CD4-positive, alpha-beta T cell (primary cell): ENCODE measurements around the gene MGME1. TPM values are rescaled to one million over a fixed set of nuclear protein-coding genes. Genes with fewer than 3 reads are reported as not detected.

Source experiments
- ATAC-seq: fragments of 200-7000 bp; cut with Tn5 transposase; one replicate; pipeline ENCODE4 v1.10.0; 2022; ENCODE audit warnings: mild to moderate bottlenecking; ENCODE audit not compliant: poor library complexity
- CTCF ChIA-PET: fragments of 350-600 bp; sonication (Branson Sonifier 250); formaldehyde crosslinking; loops from one replicate; lab custom pipeline; 2021; ENCODE audit warnings: antibody characterized with exemption, inconsistent platforms; lab: Charles Lee
- POLR2A ChIA-PET: fragments of 350-600 bp; sonication (Branson Sonifier 250); formaldehyde crosslinking; loops from one replicate; lab custom pipeline; 2021; ENCODE audit warnings: antibody characterized with exemption, inconsistent platforms; lab: Charles Lee
- DNase-seq, 14 experiments: peaks; one replicate each; pipeline ENCODE4 v3.0.0-alpha.2; 2013 to 2020; ENCODE audit warnings: mixed read lengths in 2 of 14
- H3K27ac ChIP-seq, 2 donors: one replicate each; pipeline versions ENCODE4 v1.5.1 to v1.7.0; 2013; ENCODE audit warnings: low read length in 2 of 2, low read depth in 1 of 2, mild to moderate bottlenecking in 1 of 2
- H3K27me3 ChIP-seq, 2 experiments: 1 replicate in 1 of 2; 2 replicates in 1 of 2; pipeline versions ENCODE4 v1.6.1 to v1.7.0; 2013; ENCODE audit warnings: low read length in 2 of 2, control low read depth in 1 of 2, mild to moderate bottlenecking in 1 of 2, moderate library complexity in 1 of 2; ENCODE audit not compliant: insufficient read depth in 2 of 2, control insufficient read depth in 1 of 2
- H3K36me3 ChIP-seq: one replicate; pipeline ENCODE4 v1.6.1; 2013; ENCODE audit warnings: low read length, control low read depth; ENCODE audit not compliant: insufficient read depth
- H3K4me1 ChIP-seq: one replicate; pipeline ENCODE4 v1.6.1; 2013; ENCODE audit warnings: low read length, control low read depth; ENCODE audit not compliant: insufficient read depth
- H3K4me3 ChIP-seq: one replicate; pipeline ENCODE4 v1.5.1; 2013; ENCODE audit warnings: mild to moderate bottlenecking, low read length, moderate library complexity
- H3K9me3 ChIP-seq, 2 experiments: 1 replicate in 1 of 2; 2 replicates in 1 of 2; pipeline versions ENCODE4 v1.6.1 to v1.7.0; 2013; ENCODE audit warnings: low read length in 2 of 2, mild to moderate bottlenecking in 2 of 2, control low read depth in 1 of 2, moderate library complexity in 1 of 2; ENCODE audit not compliant: control insufficient read depth in 1 of 2, insufficient read depth in 1 of 2
- H3K27ac Mint-ChIP-seq: one replicate; pipeline ENCODE4 v1.8.0; 2020; ENCODE audit warnings: mixed read lengths
- H3K27me3 Mint-ChIP-seq: one replicate; pipeline ENCODE4 v1.8.0; 2021; ENCODE audit warnings: mixed read lengths
- H3K36me3 Mint-ChIP-seq: one replicate; pipeline ENCODE4 v1.8.0; 2021; ENCODE audit warnings: low read depth, mixed read lengths
- H3K4me1 Mint-ChIP-seq: one replicate; pipeline ENCODE4 v1.8.0; 2021; ENCODE audit warnings: low read depth, mixed read lengths
- H3K4me3 Mint-ChIP-seq: one replicate; pipeline ENCODE4 v1.8.0; 2020; ENCODE audit warnings: mild to moderate bottlenecking, mixed read lengths
- H3K9me3 Mint-ChIP-seq: one replicate; pipeline ENCODE4 v1.8.0; 2020; ENCODE audit warnings: mixed read lengths
- intact Hi-C, 2 experiments: fragments of 100-400 bp; cut with DNase I in 1 of 2; cut with micrococcal nuclease in 1 of 2; formaldehyde crosslinking; loops; one replicate each; pipeline versions ENCODE4 v1.15.1 to v1.9.0; 2023 to 2025; cut with DNase I, micrococcal nuclease
- total RNA-seq, 174 experiments: library from RNA in 2 of 174; stranded (reverse) in 2 of 174; gene quantifications; one replicate each; pipeline ENCODE4 v1.2.3 and lab custom pipeline; 2021 to 2026
- TF ChIP-seq, protein P1 (sequence below): fragments of 200-600 bp; IDR thresholded peaks from one replicate; pipeline ENCODE4 v1.8.0; 2022; ENCODE audit warnings: antibody characterized with exemption, mild to moderate bottlenecking

MGME1 gene
- total RNA-seq, 2 experiments from 2014 or later = 4.5 to 4.6 TPM

DNA sequence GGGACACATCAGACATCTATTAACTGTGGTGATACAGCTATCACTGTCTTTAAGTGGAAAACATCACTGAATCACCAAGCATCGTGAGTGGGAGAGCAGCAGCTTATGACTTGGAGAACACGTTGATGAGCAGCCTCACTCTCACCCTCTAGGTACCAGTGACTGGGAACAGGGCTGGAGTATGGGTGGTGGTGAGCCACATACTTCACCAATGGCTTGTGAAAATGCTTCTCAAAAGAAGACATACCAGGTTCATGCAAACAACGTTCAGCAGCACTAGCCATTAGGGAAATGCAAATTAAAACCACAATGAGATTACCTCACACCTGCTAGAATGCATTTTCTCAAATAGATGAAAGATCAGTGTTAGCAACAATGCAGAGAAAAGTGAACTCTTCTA, 25.5 kb upstream of the MGME1 start:
- no peak overlapping the region for H3K27ac ChIP-seq
- POLR2A ChIA-PET = no interaction called here
- CTCF ChIA-PET = no interaction called here

DNA sequence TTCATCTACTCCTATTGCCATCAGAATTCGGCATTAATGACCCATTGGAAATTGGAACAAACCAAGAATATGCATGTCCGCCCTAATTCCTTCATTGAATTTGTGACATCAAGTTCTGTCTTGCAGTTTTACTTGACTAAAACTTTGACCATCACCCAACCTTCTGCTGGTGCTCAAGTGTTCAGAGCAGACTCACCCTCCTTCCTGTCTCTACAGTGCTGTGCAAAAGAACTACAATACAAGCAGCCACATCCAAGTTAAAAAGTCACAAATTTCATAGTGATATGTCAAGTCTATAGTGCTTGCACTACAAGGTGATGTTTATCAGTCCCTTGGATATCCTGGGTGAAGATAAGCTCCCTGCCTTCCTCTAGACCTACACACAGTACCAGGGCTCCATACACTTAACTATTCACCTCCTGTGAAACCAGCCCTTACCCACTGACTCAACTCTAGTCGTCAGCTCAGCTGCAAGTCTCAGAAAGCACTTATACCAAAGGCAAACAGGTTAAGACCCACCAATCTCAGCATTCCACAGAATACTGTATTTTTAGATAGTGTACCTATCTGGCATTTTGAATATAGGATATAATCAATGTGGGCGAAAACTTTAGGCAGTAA, 23.9 kb upstream of the MGME1 start:
- H3K36me3 Mint-ChIP-seq = peaks cover 96% of the 10 kb centered on the region
- TF ChIP-seq, protein P1, sequence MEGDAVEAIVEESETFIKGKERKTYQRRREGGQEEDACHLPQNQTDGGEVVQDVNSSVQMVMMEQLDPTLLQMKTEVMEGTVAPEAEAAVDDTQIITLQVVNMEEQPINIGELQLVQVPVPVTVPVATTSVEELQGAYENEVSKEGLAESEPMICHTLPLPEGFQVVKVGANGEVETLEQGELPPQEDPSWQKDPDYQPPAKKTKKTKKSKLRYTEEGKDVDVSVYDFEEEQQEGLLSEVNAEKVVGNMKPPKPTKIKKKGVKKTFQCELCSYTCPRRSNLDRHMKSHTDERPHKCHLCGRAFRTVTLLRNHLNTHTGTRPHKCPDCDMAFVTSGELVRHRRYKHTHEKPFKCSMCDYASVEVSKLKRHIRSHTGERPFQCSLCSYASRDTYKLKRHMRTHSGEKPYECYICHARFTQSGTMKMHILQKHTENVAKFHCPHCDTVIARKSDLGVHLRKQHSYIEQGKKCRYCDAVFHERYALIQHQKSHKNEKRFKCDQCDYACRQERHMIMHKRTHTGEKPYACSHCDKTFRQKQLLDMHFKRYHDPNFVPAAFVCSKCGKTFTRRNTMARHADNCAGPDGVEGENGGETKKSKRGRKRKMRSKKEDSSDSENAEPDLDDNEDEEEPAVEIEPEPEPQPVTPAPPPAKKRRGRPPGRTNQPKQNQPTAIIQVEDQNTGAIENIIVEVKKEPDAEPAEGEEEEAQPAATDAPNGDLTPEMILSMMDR = no peak
- Histone ChIP-seq H3K4me1 (no peaks in the 10 kb centered on the region), H3K27me3 (no peaks in the 10 kb centered on the region), H3K4me3 (no peak overlapping the region), H3K36me3 (peaks cover 81% of the 10 kb centered on the region), H3K27ac (no peak overlapping the region), H3K9me3 (no peaks in the 10 kb centered on the region)
- H3K9me3 Mint-ChIP-seq = no peaks in the 10 kb centered on the region
- intact Hi-C loops = no loop called here
- POLR2A ChIA-PET = no interaction called here
- no peaks in the 10 kb centered on the region for H3K4me1 Mint-ChIP-seq
- CTCF ChIA-PET = no interaction called here
- no peak for DNase-seq
- no peak for ATAC-seq
- no peak overlapping the region for H3K4me3 Mint-ChIP-seq
- H3K27ac Mint-ChIP-seq = no peak overlapping the region
- H3K27me3 Mint-ChIP-seq = no peaks in the 10 kb centered on the region

More for the DNA sequence above, 25.5 kb upstream of the MGME1 start:
- Histone ChIP-seq H3K36me3 (peaks cover 65% of the 10 kb centered on the region), H3K4me3 (no peak overlapping the region), H3K27me3 (no peaks in the 10 kb centered on the region), H3K4me1 (peaks cover 12% of the 10 kb centered on the region), H3K9me3 (no peaks in the 10 kb centered on the region)
- Mint-ChIP-seq H3K36me3 (peaks cover 80% of the 10 kb centered on the region), H3K4me3 (no peak overlapping the region), H3K9me3 (no peaks in the 10 kb centered on the region), H3K27ac (no peak overlapping the region), H3K27me3 (no peaks in the 10 kb centered on the region), H3K4me1 (peaks cover 11% of the 10 kb centered on the region)
- TF ChIP-seq, protein P1 = no peak
- ATAC-seq (no peak), DNase-seq (no peak)
- intact Hi-C loops = no loop called here

DNA sequence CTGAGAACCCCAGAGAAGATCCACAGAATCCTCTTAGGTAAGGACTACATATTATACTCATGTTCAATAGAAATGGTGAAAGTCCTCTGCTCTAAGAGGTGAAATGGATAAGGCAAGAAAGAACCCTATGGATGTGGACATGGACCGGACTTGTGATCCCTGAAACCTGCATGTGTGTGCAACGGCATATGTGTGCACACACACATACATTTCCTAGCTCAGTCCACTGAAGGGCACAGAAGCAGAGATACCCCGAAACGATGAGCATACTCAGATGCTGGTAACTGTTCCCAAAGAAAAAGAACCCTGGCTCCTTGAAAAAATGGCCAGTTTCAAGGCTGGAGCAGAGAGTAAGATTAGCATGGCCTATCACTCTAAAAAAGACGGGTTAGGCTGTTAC, 22.8 kb upstream of the MGME1 start:
- Mint-ChIP-seq H3K27ac (no peak overlapping the region), H3K36me3 (peaks cover 99% of the 10 kb centered on the region), H3K4me1 (no peaks in the 10 kb centered on the region), H3K9me3 (no peaks in the 10 kb centered on the region), H3K27me3 (no peaks in the 10 kb centered on the region), H3K4me3 (no peak overlapping the region)
- no peak for DNase-seq
- ChIA-PET CTCF (no interaction called here), POLR2A (no interaction called here)
- Histone ChIP-seq H3K4me1 (no peaks in the 10 kb centered on the region), H3K4me3 (no peak overlapping the region), H3K9me3 (no peaks in the 10 kb centered on the region), H3K27ac (no peak overlapping the region), H3K36me3 (peaks cover 89% of the 10 kb centered on the region), H3K27me3 (no peaks in the 10 kb centered on the region)
- intact Hi-C loops = no loop called here
- ATAC-seq = no peak
- TF ChIP-seq, protein P1 = no peak
